Fibroblast of upper back skin (primary cell): ENCODE data around the gene GATA6.

Source experiments
- DNase-seq: peaks from one replicate; pipeline ENCODE4 v3.0.0-alpha.2; 2013

GATA6 gene

GRCh38 chr18:22169011-22169888 lies at the start of gene GATA6:
Gene GATA6 (plus strand): TSS chr18:22169589. CDS start chr18:22171145, 1,556 bp downstream.
- DNase-seq = peak; percentile 83

GRCh38 chr18:22124970-22125369 lies 44.4 kb upstream of the GATA6 start:
- DNase-seq = no peak

- no peak for DNase-seq
Measured at GRCh38 chr18:22128954-22129353, 40.4 kb upstream of the GATA6 start.

- no peak for DNase-seq
Measured at GRCh38 chr18:22129778-22130177, 39.6 kb upstream of the GATA6 start.

- DNase-seq = no peak
Measured at GRCh38 chr18:22132258-22132657, 37.1 kb upstream of the GATA6 start.

- DNase-seq = no peak
Measured at GRCh38 chr18:22132763-22133162, 36.6 kb upstream of the GATA6 start.

- DNase-seq = no peak
Measured at GRCh38 chr18:22136395-22136794, 33.0 kb upstream of the GATA6 start.

- DNase-seq = no peak
Measured at GRCh38 chr18:22141211-22141610, 28.2 kb upstream of the GATA6 start.

- no peak for DNase-seq
Measured at GRCh38 chr18:22143347-22144340, 25.7 kb upstream of the GATA6 start.

- DNase-seq = no peak
Measured at GRCh38 chr18:22145160-22145559, 24.2 kb upstream of the GATA6 start.

GRCh38 chr18:22149710-22150109 lies 19.7 kb upstream of the GATA6 start:
- DNase-seq = no peak

- no peak for DNase-seq
Measured at GRCh38 chr18:22152093-22152492, 17.3 kb upstream of the GATA6 start.

- DNase-seq = no peak
Measured at GRCh38 chr18:22153428-22153827, 16.0 kb upstream of the GATA6 start.

- DNase-seq = no peak
Measured at GRCh38 chr18:22155584-22155983, 13.8 kb upstream of the GATA6 start.

- DNase-seq = no peak
Measured at GRCh38 chr18:22159014-22159413, 10.4 kb upstream of the GATA6 start.

GRCh38 chr18:22161090-22161489 lies 8.3 kb upstream of the GATA6 start:
- DNase-seq = no peak

GRCh38 chr18:22163416-22164161 lies 5.8 kb upstream of the GATA6 start:
- no peak for DNase-seq

- no peak for DNase-seq
Measured at GRCh38 chr18:22164337-22165048, 4.9 kb upstream of the GATA6 start.

- no peak for DNase-seq
Measured at GRCh38 chr18:22165049-22165602, 4.3 kb upstream of the GATA6 start.

- no peak for DNase-seq
Measured at GRCh38 chr18:22165603-22166068, 3.8 kb upstream of the GATA6 start.

GRCh38 chr18:22166069-22166950 lies 3.1 kb upstream of the GATA6 start:
- DNase-seq = no peak
